Dedifferentiated amniotic fluid mesenchymal stem cell (primary cell): Measurements from ENCODE around the gene NKAIN1.

Source experiments
- DNase-seq: peaks from one replicate; pipeline ENCODE4 v3.0.0-alpha.2; 2016; ENCODE audit errors: extremely low spot score

Gene NKAIN1

DNA sequence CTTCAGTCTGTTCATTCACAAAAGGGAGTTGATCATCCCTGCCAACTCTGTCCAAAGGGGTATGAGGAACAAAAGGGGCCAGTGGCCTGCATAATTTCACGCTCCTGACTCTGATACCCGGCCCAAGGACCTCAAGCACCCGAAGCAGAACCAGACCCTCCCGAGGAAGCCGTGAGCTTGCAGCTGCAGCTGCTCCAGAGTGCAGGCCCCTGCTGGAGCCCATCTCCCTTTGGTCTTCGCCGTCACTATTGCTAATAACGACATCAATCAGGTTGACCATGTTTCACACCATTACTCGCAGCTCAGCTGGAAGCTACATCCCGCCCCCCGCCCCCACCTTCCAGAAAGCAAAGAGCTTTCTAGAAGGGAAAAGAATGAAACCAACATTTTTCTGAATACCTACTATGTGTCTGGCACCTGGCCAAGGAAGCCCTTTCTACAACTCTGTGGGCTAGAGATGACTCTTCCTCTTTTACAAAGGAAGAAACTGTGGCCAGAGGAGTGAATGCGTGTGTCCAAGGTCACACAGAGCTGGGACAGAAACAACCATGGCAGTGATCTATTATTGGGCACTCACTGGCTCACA is 5.5 kb downstream of the NKAIN1 start:
- DNase-seq, result no peak

DNA sequence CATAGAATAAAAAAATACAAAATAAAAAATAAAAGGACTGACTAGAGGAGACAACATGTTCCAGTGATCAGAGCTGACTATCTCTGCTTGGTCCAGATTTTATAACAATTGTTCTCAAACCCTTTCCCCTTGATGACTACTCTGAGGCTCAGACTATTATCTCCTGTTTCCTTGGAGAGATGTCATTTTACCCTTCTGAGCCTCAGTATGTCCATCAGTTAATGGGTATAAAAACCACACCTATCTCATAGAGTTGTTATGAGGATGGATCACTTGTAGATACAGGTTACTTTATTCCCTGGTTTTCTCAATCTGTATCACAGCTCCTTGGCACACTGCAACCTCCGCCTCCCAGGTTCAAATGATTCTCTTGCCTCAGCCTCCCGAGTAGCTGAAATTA is 7.0 kb downstream of the NKAIN1 start:
- no peak for DNase-seq

DNA sequence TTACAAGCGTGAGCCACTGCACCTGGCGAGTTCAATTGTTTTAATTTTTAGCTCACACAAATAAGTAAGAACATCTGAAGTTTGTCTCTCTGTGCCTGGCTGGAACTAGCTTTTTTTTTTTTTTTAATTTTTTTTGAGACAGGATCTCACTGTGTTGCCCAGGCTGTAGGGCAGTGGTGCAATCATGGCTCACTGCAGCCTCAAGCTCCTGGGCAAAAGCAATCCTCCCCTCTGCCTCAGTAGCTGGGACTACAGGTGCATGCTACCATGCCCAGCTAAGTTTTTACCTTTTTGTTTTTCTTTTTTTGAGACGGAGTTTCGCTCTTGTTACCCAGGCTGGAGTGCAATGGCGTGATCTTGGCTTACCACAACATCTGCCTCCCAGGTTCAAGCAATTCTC is 7.9 kb downstream of the NKAIN1 start:
- no peak for DNase-seq

DNA sequence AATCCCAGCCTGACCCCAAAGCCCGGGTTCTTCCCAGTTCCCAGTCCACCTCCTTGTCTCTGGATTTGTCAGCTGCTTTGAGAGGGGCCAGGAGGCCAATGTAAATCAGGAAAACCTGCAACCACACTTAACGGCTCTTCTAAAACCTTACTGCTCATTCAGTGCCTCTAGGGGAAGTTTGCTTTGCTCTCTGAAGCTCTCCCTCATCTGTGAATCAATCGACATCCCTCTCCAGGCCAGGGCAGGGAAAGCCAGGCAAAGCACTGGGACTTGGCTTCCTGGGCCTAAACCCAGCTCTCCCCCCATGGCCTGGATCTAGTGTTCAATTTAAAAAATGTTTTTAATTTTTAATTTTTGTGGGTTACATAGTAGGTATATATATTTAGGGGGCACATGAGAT is 9.3 kb downstream of the NKAIN1 start:
- no peak for DNase-seq

DNA sequence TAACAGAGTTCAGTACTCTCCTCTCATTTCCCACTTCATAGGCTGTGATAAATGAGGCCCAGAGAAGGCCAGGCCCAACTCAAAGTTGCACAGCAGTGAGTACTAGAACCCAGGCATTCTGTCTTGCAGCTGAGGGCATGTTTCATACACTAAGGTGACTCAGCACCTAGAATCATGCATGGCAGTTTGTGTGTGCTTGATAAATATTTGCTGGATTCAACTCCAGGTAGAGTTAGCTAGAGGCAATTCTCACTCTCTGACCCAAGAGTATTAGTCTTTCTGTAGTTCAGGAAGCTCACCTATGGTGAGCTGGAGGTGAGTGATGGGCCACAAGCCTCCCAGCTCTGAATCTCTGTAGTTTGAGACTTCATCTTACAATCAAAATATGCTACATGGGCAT is 10.7 kb downstream of the NKAIN1 start:
- DNase-seq, result no peak

DNA sequence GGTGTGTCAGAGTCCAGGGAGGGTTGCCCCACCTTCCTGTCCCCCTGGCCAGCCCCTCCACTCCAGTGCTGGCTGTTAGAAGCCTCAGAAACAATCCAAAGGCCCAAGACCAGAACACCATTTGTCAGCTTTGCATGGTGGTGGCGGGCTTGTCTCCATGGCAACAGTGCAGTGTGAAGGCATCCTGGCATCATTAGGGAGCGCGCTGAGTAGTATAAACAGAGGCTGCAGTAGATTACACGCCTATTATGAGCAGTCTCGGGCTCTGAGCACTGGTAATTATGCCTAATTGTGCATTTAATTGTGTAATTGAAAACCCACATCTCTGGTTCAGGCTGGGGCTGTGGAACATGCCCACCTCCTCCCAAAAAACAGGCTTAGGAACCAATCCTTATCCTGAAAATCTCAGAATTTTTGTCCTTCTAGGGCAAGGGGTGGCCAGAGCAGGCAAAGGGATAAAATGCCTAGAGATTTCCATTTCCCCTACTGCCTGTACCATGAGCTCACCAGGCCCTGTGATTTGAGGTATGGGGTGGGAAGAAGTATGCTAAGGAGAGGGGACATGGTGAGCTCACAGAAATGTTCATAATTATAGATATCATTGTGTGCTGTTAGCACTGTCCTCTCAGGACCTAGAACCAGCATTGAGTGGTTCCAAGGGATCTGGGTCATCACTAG is 11.7 kb downstream of the NKAIN1 start:
- DNase-seq, result no peak

DNA sequence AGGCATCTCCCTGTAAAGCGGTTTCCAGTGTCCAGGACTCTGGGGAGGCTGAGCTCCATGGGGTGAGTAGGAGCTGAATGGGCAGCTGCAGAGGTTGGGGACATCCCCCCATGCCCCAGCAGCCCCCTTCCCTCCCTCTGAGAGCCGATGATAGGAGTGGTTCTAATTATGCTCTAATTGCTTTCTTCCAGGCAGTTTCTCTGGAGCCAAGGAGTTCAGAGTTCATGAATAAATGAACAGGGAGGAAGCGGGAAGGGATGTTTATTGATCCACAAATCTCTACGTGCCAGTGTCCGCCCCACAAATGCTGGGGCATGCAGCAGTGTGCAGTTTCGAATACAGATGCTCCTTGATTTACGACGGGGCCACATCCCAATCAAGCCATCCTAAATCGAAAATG is 15.6 kb downstream of the NKAIN1 start:
- DNase-seq, result no peak

DNA sequence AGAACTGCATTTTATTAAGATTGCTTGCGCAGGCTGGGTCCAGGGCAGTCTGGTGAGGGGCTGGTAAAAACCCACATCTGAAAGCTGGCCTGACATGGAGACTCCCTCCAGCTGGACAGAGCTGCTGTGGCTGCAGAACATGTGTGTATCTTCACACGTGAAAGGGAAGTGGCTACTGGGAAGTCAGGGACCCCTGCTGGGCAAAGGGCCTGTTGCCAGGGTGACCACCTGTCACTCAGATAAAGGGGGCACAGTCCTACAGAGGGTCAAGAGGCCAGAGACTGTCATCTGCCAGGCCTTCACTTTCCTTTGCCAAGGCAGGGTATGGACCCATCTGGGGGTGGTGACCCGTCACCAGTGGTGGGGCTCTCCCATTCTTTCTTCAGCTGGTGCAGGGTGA is 17.5 kb downstream of the NKAIN1 start:
- DNase-seq, result no peak

DNA sequence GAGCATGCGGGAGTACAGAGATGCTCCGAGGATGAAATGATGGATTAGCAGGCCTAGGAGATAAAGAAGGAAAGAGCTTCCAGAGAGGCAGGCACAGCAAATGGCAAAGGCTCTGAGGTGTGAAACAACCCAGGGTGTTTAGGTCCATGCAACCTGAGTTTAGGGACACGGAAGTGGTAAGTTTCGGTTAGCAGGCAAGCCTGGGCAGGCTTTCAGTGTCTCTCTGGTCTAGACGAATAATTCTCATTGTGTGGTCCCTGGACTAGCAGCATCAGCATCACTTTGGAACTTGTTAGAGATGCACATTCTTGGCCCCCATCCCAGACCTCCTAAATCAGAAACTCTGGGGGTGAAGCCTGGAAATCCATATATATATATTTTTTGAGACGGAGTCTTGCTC is 18.6 kb downstream of the NKAIN1 start:
- DNase-seq, result no peak

DNA sequence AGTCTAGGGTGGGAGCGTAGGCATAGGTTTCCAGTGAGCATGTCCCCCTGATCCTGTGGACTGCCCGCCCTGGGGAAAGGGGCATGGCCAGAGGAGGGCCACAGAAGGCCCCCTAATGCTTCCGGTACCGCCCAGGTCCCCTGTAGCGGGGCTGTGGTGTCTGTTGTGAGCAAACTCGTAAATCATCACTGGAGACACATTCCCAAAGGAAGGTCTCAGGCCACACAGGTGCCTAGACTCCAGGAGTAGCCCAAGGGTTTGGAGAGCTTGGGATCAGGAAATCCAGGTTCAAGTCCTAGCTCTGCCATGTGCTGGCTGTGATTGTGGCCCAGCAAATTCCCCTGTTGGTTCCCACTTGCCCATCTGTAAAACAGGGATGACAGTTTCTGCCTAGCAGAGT is 20.2 kb downstream of the NKAIN1 start:
- DNase-seq, result no peak

DNA sequence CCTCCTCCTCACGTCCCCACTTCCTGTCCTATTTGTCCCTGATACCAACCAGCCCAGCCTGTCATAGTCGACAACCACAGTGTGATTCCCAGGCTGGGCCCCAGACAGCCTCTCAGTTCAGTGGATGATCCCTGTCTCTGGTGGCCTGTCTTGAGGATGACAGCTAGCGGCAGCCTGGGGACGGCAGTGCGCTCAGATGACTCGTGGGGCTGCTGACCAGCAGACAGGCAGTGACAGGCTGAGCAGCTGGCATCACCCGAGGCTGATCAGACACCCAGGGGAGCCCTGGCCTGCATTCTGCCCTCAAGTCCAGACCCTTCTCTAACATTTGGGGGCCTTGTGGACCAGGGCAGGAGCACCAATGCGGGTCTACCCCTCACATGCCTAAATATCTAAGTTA is 21.0 kb downstream of the NKAIN1 start:
- no peak for DNase-seq

DNA sequence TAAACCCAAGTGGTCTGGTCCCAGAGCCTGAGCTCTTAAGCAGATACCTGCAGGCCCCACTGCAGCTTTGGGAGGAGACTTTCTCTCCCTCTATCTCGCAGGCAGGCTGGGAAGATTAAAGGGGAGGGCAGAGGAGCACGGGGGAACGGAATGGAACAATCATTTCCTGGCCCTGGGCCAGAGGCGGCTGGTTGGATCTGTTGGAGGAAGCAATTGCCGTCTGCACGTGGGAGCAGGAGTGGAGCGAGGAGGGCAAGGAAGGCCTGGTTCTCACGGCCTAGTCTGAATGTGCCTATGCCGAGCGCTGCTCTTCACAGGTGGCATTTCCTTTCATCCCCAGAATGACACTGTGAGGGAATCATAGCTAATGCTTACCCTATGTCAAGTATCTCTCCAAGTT is 23.7 kb downstream of the NKAIN1 start:
- DNase-seq, result no peak

DNA sequence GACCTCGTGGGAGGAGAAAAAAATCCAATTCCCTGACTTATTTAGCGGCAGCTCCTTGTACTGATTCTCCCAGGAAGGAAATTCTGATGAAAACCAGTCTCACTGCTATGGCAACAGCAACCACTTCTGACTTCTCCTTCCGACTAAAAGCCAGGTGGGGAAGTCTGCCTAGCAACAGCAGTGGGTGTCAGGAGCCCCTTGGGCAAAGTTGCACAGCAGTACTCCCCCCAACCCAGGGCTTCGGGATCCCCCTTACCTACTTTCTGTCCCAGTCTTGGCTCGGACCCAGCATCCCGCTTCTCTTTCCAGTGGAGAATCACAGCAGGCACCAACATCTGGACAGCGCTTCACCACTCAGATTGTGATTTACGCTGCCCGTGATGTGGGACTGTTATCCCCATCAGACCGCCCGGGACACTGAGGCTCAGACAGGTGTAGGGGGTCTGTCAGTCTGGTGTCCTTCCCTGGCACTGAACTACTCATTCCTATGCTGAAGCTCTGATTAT is 24.6 kb downstream of the NKAIN1 start:
- DNase-seq, result no peak

DNA sequence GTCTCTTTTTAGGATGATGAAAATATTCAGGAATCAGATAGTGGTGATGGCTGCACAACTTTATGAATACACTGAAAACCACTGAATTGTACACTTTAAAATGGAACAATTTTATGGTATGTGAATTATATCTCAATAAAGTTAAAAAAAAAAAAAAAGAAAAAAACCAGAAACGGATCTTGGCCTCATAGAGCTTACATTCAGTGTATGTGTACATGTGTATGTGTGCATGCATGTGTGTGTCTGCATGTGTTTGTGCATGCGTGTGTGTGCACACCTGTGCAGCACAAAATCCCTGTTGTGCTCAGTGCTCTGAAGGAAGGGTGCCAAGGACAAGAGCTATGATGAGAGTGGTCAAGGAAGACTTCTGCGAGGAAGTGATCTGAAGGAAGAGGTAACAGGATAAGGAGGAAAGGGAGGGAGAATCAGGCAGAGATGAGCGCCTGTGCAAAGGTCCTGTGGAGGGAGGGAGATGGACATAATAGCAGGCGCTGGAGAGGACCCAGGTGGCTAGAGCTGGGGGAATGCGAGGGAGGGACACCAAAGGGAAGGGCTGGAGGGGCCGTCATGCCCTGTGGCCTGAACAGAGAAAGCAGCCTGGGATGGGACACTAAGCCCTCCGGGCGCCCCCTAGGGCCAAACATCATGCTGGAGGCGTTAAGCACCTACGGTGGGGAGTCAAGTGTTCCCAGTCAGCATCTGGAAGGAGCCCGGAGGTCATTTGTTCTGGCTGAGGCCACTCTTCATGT is 25.2 kb downstream of the NKAIN1 start:
- no peak for DNase-seq

DNA sequence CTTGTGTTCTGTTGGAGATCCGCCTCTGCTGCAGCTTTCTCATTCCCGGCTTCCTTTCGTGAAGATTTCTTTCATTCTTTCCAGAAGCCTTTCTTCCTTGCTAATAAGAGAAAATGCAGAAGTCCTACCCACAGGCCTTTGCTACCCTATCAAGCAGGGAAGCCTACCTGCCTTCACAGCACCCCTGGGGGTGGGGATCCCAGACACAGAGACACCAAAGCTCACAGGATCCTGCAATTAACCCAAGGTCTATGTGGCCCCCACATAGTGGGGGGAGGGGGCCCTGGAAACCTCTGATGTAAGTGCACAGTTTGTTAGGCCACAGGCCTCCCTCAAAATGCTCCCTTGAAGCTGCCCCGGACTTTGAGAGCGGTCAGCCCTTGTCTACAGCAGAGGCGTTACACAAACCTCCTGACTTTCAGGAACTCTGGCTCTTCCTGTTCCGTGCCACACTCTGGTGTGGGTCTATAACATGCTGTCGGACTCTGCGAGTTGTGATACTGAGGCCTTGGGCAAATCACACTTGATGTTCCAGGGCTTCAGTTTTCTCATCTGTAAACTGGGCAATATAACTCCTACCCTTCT is 31.2 kb downstream of the NKAIN1 start:
- DNase-seq, result no peak

DNA sequence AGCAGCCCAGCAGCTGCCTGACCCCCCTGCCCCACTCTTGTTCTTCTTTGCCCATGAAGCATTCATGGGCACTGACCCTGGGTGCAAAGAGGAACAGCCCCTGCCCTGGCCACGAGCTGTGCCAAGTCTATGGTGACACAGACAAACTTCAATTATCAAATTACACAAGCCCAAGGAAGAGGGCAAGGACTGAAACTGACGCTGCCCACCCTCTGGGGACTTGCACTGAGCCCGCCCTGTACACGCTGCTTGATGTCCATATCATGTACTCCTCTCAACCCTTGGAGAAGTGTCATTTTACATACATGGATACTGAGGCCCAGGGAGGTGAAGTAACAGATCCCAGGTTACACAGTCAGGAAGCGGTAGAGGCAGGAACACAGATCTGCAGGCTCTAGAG is 32.1 kb downstream of the NKAIN1 start:
- no peak for DNase-seq

DNA sequence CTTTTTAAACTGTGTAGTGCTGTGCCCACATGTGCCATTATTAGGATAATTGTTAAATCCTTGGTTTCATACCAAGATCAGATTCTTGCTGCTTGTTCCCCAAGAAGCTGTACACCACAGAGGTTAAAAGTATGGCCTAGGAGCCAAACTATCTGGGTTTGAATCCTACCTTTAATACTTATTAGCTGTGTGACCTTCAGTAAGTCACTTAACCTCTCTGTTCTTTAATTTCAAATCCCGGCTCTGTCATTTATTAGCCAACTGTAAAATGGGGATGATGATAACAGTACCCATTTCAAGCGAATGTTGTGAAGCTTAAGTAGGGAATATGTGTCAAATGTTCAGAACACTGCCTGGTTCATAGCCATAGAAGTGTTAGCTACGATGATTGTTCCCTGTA is 32.6 kb downstream of the NKAIN1 start:
- no peak for DNase-seq

DNA sequence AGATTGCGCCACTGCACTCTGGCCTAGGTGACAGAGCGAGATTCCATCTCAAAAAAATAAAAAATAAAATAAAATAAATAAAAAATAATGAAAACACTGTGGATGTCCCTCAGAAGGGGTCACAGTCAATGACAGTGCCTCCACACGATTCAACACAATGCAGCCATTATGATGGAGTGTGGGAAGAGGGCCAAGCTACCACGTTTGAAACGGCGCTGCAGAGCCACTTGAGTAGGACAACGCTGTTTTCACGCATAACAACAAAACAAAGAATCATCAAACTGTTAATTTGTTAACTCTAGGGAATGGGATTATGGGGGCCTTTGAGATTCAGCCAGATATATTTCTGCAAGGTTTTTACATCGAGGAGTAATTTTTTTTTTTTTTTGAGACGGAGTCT is 36.5 kb downstream of the NKAIN1 start:
- DNase-seq, result no peak

DNA sequence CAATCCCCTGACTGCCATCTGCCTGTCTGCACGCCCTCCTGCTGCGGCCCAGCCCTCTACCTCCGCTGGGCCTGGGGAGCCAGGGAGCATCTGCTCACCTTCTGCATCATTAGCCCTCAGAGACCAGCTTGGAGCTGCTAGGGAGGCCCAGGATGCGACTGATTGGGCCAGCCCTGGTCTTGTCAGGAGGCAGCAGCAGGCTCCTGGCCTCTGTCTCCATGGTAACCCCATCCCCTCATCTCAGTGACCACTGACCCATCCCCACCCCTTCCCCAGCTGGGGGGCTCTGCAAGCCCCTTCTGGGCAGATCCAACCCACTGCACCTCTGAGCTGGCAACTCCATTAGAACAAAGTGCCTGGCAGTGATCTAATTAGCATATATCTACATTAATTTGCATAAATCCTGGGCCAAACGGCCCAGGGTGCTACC is 37.7 kb downstream of the NKAIN1 start:
- DNase-seq, result no peak

DNA sequence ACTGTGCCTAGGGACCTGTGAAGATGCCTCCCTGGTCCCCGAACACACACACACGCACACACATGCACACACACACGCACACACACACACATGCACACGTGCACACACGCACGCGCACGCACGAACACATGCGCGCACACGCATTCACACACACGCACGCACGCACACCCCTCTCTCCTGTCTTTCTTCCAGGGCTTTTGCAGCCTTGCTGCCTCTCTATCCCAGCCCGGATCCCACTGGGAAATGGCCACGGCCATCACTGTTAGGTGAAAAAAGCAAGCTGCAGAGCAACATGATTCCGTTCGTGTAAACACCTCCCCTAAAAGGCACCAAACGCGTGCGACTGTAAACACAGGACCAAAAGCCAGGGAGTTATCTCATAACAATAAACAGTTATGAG is 39.7 kb downstream of the NKAIN1 start:
- no peak for DNase-seq

DNA sequence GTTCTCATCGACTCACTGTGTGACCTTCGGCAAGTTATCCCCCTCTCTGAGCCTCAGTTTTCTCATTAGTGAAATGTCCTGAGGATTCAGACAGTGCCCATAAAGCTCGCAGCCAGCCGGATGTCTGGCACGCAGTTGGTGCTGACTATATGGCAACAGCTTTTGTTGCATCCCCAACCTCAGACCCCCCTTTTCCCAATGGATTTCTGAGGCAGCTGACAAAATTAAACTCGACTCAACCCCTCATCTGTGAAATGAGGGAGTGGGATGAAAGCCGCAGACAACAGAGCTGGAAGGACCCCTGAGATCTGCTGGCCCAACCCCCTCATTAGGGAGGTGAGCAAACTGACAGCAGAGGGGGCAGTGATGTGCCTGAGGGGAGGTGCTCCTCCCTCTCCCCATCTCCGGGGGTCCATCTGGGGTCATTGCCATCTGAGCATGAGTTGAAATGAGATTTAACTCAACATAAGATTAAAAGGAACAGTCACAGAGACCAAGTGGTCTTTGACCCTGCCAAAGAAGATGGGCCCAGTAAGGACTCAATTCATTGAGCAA is 40.4 kb downstream of the NKAIN1 start:
- DNase-seq, result no peak

DNA sequence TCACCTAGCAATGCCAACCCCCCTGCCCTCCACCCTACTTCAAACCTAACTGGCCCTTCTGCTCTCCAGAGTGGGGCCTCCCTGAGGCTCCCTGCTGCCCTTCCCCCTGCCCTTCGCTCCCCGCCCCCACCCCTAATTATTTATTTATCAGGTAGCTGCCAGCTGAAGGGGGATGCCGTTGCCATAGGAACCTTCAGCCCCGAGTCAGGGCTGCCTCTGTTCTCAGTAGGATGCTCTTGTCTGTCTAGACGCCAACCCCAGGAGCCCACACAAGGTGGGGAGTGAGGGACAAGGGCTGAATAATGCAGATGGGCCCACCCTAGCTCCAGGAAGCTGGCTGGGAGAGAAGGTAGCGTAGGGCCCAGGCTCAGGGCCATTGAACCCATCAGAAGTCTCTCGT is 41.1 kb downstream of the NKAIN1 start:
- DNase-seq, result no peak
